Osteoblast (primary cell): ENCODE data around the gene BDKRB2. TPM values are rescaled to one million over a fixed set of nuclear protein-coding genes. Genes with fewer than 3 reads are reported as not detected.

ENCODE experiments used
- DNase-seq: peaks from one replicate; pipeline ENCODE4 v3.0.0; 2011; ENCODE audit warnings: low spot score, mixed read lengths; ENCODE audit not compliant: insufficient read length; ENCODE audit errors: missing footprints
- H2AFZ ChIP-seq: 2 replicates; pipeline ENCODE4 v1.6.0; 2011; ENCODE audit warnings: mild to moderate bottlenecking, low read length
- H3K27ac ChIP-seq: 2 replicates; pipeline ENCODE4 v1.5.1; 2011; ENCODE audit warnings: mild to moderate bottlenecking, low read depth, low read length, moderate library complexity
- H3K27me3 ChIP-seq: 2 replicates; pipeline ENCODE4 v1.6.0; 2012; ENCODE audit warnings: mild to moderate bottlenecking, control low read depth, inconsistent platforms, low read length, moderate library complexity; ENCODE audit not compliant: insufficient read depth
- H3K36me3 ChIP-seq: 2 replicates; pipeline ENCODE4 v1.5.1; 2011; ENCODE audit warnings: mild to moderate bottlenecking, low read length, control low read depth, moderate library complexity; ENCODE audit not compliant: insufficient read depth
- H3K4me1 ChIP-seq: 2 replicates; pipeline ENCODE4 v1.5.1; 2011; ENCODE audit warnings: mild to moderate bottlenecking, low read length, control low read depth, moderate library complexity; ENCODE audit not compliant: insufficient read depth
- H3K4me2 ChIP-seq: 2 replicates; pipeline ENCODE4 v1.6.0; 2011; ENCODE audit warnings: mild to moderate bottlenecking, low read length; ENCODE audit not compliant: insufficient read depth
- H3K4me3 ChIP-seq: fragments of 200-600 bp; sonication (generic); 3 replicates; pipeline ENCODE4 v1.5.1; 2012; ENCODE audit warnings: mild to moderate bottlenecking, low read length, inconsistent platforms; ENCODE audit not compliant: insufficient read depth
- H3K79me2 ChIP-seq: 2 replicates; pipeline ENCODE4 v1.6.0; 2012; ENCODE audit warnings: mild to moderate bottlenecking, low read length, control low read depth, inconsistent platforms; ENCODE audit not compliant: insufficient read depth
- H3K9me3 ChIP-seq: 2 replicates; pipeline ENCODE4 v1.5.1; 2011; ENCODE audit warnings: low read depth, low read length, control low read depth
- H4K20me1 ChIP-seq: 2 replicates; pipeline ENCODE4 v1.6.0; 2012; ENCODE audit warnings: mild to moderate bottlenecking, low read length, control low read depth; ENCODE audit not compliant: insufficient read depth
- CTCF ChIP-seq: IDR thresholded peaks from 2 replicates; pipeline ENCODE4 v1.5.1; 2011; ENCODE audit warnings: mild to moderate bottlenecking, low read depth, low read length, moderate library complexity; ENCODE audit errors: extremely low read depth
- total RNA-seq: library from RNA; depleted of rRNA; stranded (reverse); fragments of >200 nt; gene quantifications from 2 replicates; pipeline ENCODE4 v1.2.3, GENCODE V29; 2012

The BDKRB2 gene
- total RNA-seq, 1 donor = 7.6 TPM

GRCh38 chr14:96189281-96189711, 15.3 kb upstream of the BDKRB2 start:
- no peak for DNase-seq
- Histone ChIP-seq H3K36me3 (no peaks in the 10 kb centered on the region), H2AFZ (no peak overlapping the region), H3K9me3 (no peaks in the 10 kb centered on the region), H3K79me2 (no peaks in the 10 kb centered on the region), H3K4me3 (no peak overlapping the region), H3K27ac (peak overlapping the region; percentile 40), H4K20me1 (no peaks in the 10 kb centered on the region), H3K4me1 (peaks cover 10% of the 10 kb centered on the region), H3K4me2 (no peak overlapping the region), H3K27me3 (no peaks in the 10 kb centered on the region)
- no peak for TF ChIP-seq CTCF

GRCh38 chr14:96191353-96191752, 13.3 kb upstream of the BDKRB2 start:
- TF ChIP-seq CTCF = no peak
- Histone ChIP-seq H3K27me3 (no peaks in the 10 kb centered on the region), H3K4me2 (no peak overlapping the region), H3K4me1 (peaks cover 7% of the 10 kb centered on the region), H2AFZ (no peak overlapping the region), H4K20me1 (no peaks in the 10 kb centered on the region), H3K4me3 (no peak overlapping the region), H3K9me3 (no peaks in the 10 kb centered on the region), H3K36me3 (no peaks in the 10 kb centered on the region), H3K79me2 (no peaks in the 10 kb centered on the region), H3K27ac (no peak overlapping the region)
- DNase-seq = no peak

GRCh38 chr14:96191841-96192462, 12.7 kb upstream of the BDKRB2 start:
- Histone ChIP-seq H4K20me1 (no peaks in the 10 kb centered on the region), H3K4me2 (no peak overlapping the region), H3K27ac (no peak overlapping the region), H3K4me3 (no peak overlapping the region), H3K9me3 (no peaks in the 10 kb centered on the region), H3K27me3 (no peaks in the 10 kb centered on the region), H2AFZ (no peak overlapping the region), H3K36me3 (no peaks in the 10 kb centered on the region), H3K4me1 (peaks cover 7% of the 10 kb centered on the region), H3K79me2 (no peaks in the 10 kb centered on the region)
- no peak for DNase-seq
- TF ChIP-seq CTCF = no peak

- Histone ChIP-seq H3K4me3 (no peak overlapping the region), H3K27ac (no peak overlapping the region), H4K20me1 (no peaks in the 10 kb centered on the region), H2AFZ (no peak overlapping the region), H3K36me3 (no peaks in the 10 kb centered on the region), H3K4me1 (peaks cover 8% of the 10 kb centered on the region), H3K4me2 (no peak overlapping the region), H3K79me2 (no peaks in the 10 kb centered on the region), H3K27me3 (no peaks in the 10 kb centered on the region), H3K9me3 (no peaks in the 10 kb centered on the region)
- TF ChIP-seq CTCF = no peak
- DNase-seq = no peak
Observed at GRCh38 chr14:96192975-96193805, 11.4 kb upstream of the BDKRB2 start.
